GM13976 (cell line): ENCODE results near the gene TSBP1.
"Not testable (repeated sequence)": the region's sequence is repeated elsewhere in the genome, so short reads cannot be mapped to it uniquely, and the experiment has no call there.

Source experiments
- DNase-seq: peaks from one replicate; pipeline ENCODE4 v3.0.0; 2012; ENCODE audit warnings: low spot score
- CTCF ChIP-seq: IDR thresholded peaks from 2 replicates; pipeline ENCODE4 v1.5.1; 2012; ENCODE audit warnings: borderline replicate concordance, mild to moderate bottlenecking; ENCODE audit not compliant: insufficient read depth; ENCODE audit errors: extremely low read depth, missing control alignments, control extremely low read depth
- in situ Hi-C: fragments of 300-500 bp; cut with MboI; formaldehyde crosslinking; loops from one replicate; pipeline ENCODE4 v1.12.0; 2022; ENCODE audit warnings: low sequenced_read_pairs, mixed read lengths, inconsistent platforms; ENCODE audit not compliant: unreplicated experiment

TSBP1 gene

GRCh38 chr6:32317541-32317940 is 54.2 kb downstream of the TSBP1 start:
- in situ Hi-C loops: no loop called here
- no peak for TF ChIP-seq CTCF
- DNase-seq: no peak

- no peak for DNase-seq
- in situ Hi-C loops: no loop called here
- no peak for TF ChIP-seq CTCF
Measured at GRCh38 chr6:32313964-32314363, 57.7 kb downstream of the TSBP1 start.

GRCh38 chr6:32298632-32299336 is 72.9 kb downstream of the TSBP1 start:
- in situ Hi-C loops: no loop called here
- DNase-seq: no peak
- TF ChIP-seq CTCF: no peak

- DNase-seq, in situ Hi-C loops: not testable (repeated sequence)
Measured at GRCh38 chr6:32294980-32295379, 76.7 kb downstream of the TSBP1 start.

GRCh38 chr6:32294566-32294965 is 77.1 kb downstream of the TSBP1 start:
- in situ Hi-C loops: no loop called here
- no peak for TF ChIP-seq CTCF

GRCh38 chr6:32293695-32294094 is 78.0 kb downstream of the TSBP1 start:
- no peak for TF ChIP-seq CTCF
- in situ Hi-C loops: no loop called here
- no peak for DNase-seq

More at GRCh38 chr6:32294566-32294965, 77.1 kb downstream of the TSBP1 start:
- no peak for DNase-seq

GRCh38 chr6:32291543-32291942 is 80.2 kb downstream of the TSBP1 start:
- no peak for DNase-seq
- in situ Hi-C loops: no loop called here
- TF ChIP-seq CTCF: no peak
